ENCODE data around the gene ADAMTS8.

- no peak for TF ChIP-seq CTCF (IDR thresholded peaks at IDR 0.05; ENCODE audit: low read length)
- TF ChIP-seq EZH2 (optimal IDR thresholded peaks at IDR 0.05; ENCODE audit: low read depth, low read length) = no peak
- no peak for TF ChIP-seq EZH2phosphoT487 (IDR thresholded peaks at IDR 0.05; ENCODE audit: low read length)
Observed at GRCh38 chr11:130435671-130436070, 7.3 kb upstream of the ADAMTS8 start.

Data from MM.1S (cell line).